K562 (cell line): ENCODE data around the gene DGCR6L. TPM values are rescaled to one million over a fixed set of nuclear protein-coding genes. Genes with fewer than 3 reads are reported as not detected.

ENCODE experiments used
- ATAC-seq: fragments of 200-7000 bp; cut with Tn5 transposase; 3 replicates; pipeline ENCODE4 v1.9.1; 2020; ENCODE audit warnings: moderate library complexity
- BruUV-seq: library from RNA; stranded (reverse); fragments of 400-500 nt; replicated peaks from 2 replicates; lab custom pipeline; 2021; lab: Mats Ljungman, UMichigan
- CTCF ChIA-PET: fragments of 300-600 bp; formaldehyde crosslinking; extraction: SDS; loops from one replicate; lab custom pipeline; 2021; ENCODE audit warnings: low intra/inter-chr PET ratio; lab: Yijun Ruan, JAX
- POLR2A ChIA-PET: fragments of 300-600, 350-650 bp; sonication (Branson Sonifier 250); formaldehyde crosslinking; extraction: SDS; loops from one replicate; lab custom pipeline; 2021; ENCODE audit warnings: antibody characterized with exemption, inconsistent platforms; lab: Yijun Ruan, JAX
- DNase-seq, 4 experiments: peaks; one replicate each; pipeline versions ENCODE4 v3.0.0 to v3.0.0-alpha.2; 2011 to 2018; ENCODE audit warnings: low spot score in 3 of 4, mixed read lengths in 3 of 4; ENCODE audit errors: extremely low read depth in 1 of 4
- FAIRE-seq: peaks from 2 replicates; lab custom pipeline; 2011; peaks lifted over from hg19 to GRCh38; lab: Jason Lieb, UNC
- H2AFZ ChIP-seq: 2 replicates; pipeline ENCODE4 v1.6.0; 2011; ENCODE audit warnings: low read depth, low read length, control low read depth, inconsistent platforms
- H3K27ac ChIP-seq: fragments of 200-600 bp; 3 replicates; pipeline ENCODE4 v1.8.0; 2011; ENCODE audit warnings: low read depth, mild to moderate bottlenecking, control low read depth, inconsistent platforms, low read length, moderate library complexity, mixed read lengths; ENCODE audit errors: extremely low read depth
- H3K27me3 ChIP-seq, 2 experiments: fragments of 300-600 bp in 1 of 2; 2 replicates in 1 of 2; 3 replicates in 1 of 2; pipeline versions ENCODE4 v1.6.0 to v1.8.0; 2011; ENCODE audit warnings: inconsistent platforms in 2 of 2, low read length in 2 of 2, mild to moderate bottlenecking in 1 of 2, mixed read lengths in 1 of 2, moderate library complexity in 1 of 2; ENCODE audit not compliant: control insufficient read depth in 2 of 2, insufficient read depth in 2 of 2
- H3K36me3 ChIP-seq: fragments of 300-600 bp; 3 replicates; pipeline ENCODE4 v1.8.0; 2011; ENCODE audit warnings: mild to moderate bottlenecking, low read length, inconsistent platforms; ENCODE audit not compliant: control insufficient read depth, insufficient read depth
- H3K4me1 ChIP-seq, 2 experiments: fragments of 200-600 bp in 1 of 2; replicated peaks in 1 of 2; 2 replicates in 1 of 2; 3 replicates in 1 of 2; pipeline versions ENCODE4 v1.5.1 to v1.8.0; 2011; ENCODE audit warnings: inconsistent platforms in 2 of 2, low read length in 2 of 2, mild to moderate bottlenecking in 1 of 2, mixed read lengths in 1 of 2, moderate library complexity in 1 of 2; ENCODE audit not compliant: control insufficient read depth in 2 of 2, insufficient read depth in 2 of 2
- H3K4me2 ChIP-seq: 2 replicates; pipeline ENCODE4 v1.6.1; 2011; ENCODE audit warnings: low read length, control low read depth, inconsistent platforms, mixed read lengths; ENCODE audit not compliant: insufficient read depth
- H3K4me3 ChIP-seq: fragments of 200-600 bp; sonication (generic), shearing (Covaris generic); 2 replicates; pipeline ENCODE4 v1.5.1; 2016; ENCODE audit warnings: control low read depth, inconsistent platforms
- H3K79me2 ChIP-seq: fragments of 200-600 bp; 3 replicates; pipeline ENCODE4 v1.8.0; 2011; ENCODE audit warnings: low read length, inconsistent platforms; ENCODE audit not compliant: control insufficient read depth, insufficient read depth
- H3K9ac ChIP-seq, 2 experiments: 2 replicates each; pipeline versions ENCODE4 v1.6.0 to v1.6.1; 2011; ENCODE audit warnings: low read depth in 2 of 2, low read length in 2 of 2, control low read depth in 1 of 2, inconsistent platforms in 1 of 2, mild to moderate bottlenecking in 1 of 2, mixed read lengths in 1 of 2; ENCODE audit not compliant: insufficient read depth in 1 of 2
- H3K9me1 ChIP-seq: one replicate; pipeline ENCODE4 v1.6.0; 2011; ENCODE audit warnings: inconsistent platforms, mild to moderate bottlenecking, low read length, moderate library complexity; ENCODE audit not compliant: control insufficient read depth, insufficient read depth
- H3K9me3 ChIP-seq: replicated peaks from 2 replicates; pipeline ENCODE4 v1.5.1; 2011; ENCODE audit warnings: low read depth, low read length, inconsistent platforms; ENCODE audit not compliant: control insufficient read depth, insufficient read depth
- H4K20me1 ChIP-seq: replicated peaks from 2 replicates; pipeline ENCODE4 v1.6.1; 2011; ENCODE audit warnings: low read length, inconsistent platforms, mixed read lengths; ENCODE audit not compliant: control insufficient read depth, insufficient read depth
- EZH2 ChIP-seq: IDR thresholded peaks from 2 replicates; pipeline ENCODE4 v1.6.1; 2012; ENCODE audit warnings: low read depth, mild to moderate bottlenecking, inconsistent platforms, low read length, borderline replicate concordance
- GATAD2A ChIP-seq: fragments of 450-650 bp; IDR thresholded peaks from 2 replicates; pipeline ENCODE4 v1.6.1; 2017
- MYC ChIP-seq, 2 experiments: fragments of 250-450 bp in 1 of 2; sonication (Bioruptor Pico) in 1 of 2; IDR thresholded peaks; 2 replicates each; pipeline versions ENCODE4 v1.5.1 to v1.6.1; 2012 to 2021; ENCODE audit warnings: low read depth in 2 of 2, borderline replicate concordance in 1 of 2, improper control_type of control experiment in 1 of 2, low read length in 1 of 2, mild to moderate bottlenecking in 1 of 2, moderate library complexity in 1 of 2
- NR1H2 ChIP-seq: sonication (generic); formaldehyde crosslinking; IDR thresholded peaks from 2 replicates; pipeline ENCODE4 v1.4.0; 2020; ENCODE audit warnings: mild to moderate bottlenecking, missing genetic modification reagents
- RBM14 ChIP-seq: fragments of 200-400 bp; formaldehyde crosslinking; IDR thresholded peaks from 2 replicates; pipeline ENCODE4 v1.6.1; 2018; ENCODE audit warnings: low read depth, mild to moderate bottlenecking, low read length, moderate library complexity, borderline replicate concordance; ENCODE audit not compliant: insufficient read depth
- SETDB1 ChIP-seq: IDR thresholded peaks from one replicate; pipeline ENCODE4 v1.6.1; 2012; ENCODE audit warnings: low read length, control low read depth, inconsistent platforms
- SRSF3 ChIP-seq: fragments of 200-400 bp; formaldehyde crosslinking; IDR thresholded peaks from 2 replicates; pipeline ENCODE4 v1.6.1; 2016; ENCODE audit warnings: mild to moderate bottlenecking, low read length, moderate library complexity; ENCODE audit not compliant: insufficient read depth
- ZC3H4 ChIP-seq: sonication (generic); formaldehyde crosslinking; IDR thresholded peaks from 2 replicates; pipeline ENCODE4 v1.9.0; 2021; ENCODE audit warnings: missing genetic modification reagents, borderline replicate concordance
- ZNF124 ChIP-seq: sonication (generic); formaldehyde crosslinking; IDR thresholded peaks from 2 replicates; pipeline ENCODE4 v1.8.1; 2022; ENCODE audit warnings: missing genetic modification reagents
- ZNF766 ChIP-seq: fragments of 200-800 bp; sonication (Bioruptor generic); conservative IDR thresholded peaks from 2 replicates; pipeline ENCODE4 v1.6.1; 2016; ENCODE audit warnings: missing genetic modification characterization, missing compliant biosample characterization
- WGBS: fragments of 100-300 bp; shearing (Covaris generic); methylation state at CpG from one replicate; pipeline ENCODE4 v1.1.6; 2016; ENCODE audit warnings: low coverage, mixed read lengths; ENCODE audit not compliant: insufficient coverage; ENCODE audit errors: missing lambda C conversion rate; 5-methylcytosine and 5-hydroxymethylcytosine counted together
- in situ Hi-C: fragments of 300-500 bp; cut with MboI; formaldehyde crosslinking; loops from 4 replicates; pipeline ENCODE4 v1.15.0; 2018; ENCODE audit warnings: inconsistent platforms, mixed read lengths
- intact Hi-C: fragments of 100-400 bp; cut with micrococcal nuclease; formaldehyde crosslinking; loops from 2 replicates; pipeline ENCODE4 v1.14.2; 2022
- polyA plus RNA-seq, 8 experiments: library from polyadenylated mRNA; depleted of rRNA in 4 of 8; stranded (reverse) in 5 of 8; unstranded in 3 of 8; fragments of >200 nt; fragmentation: Nextera tagmentation in 2 of 8; fragmentation: Illumina TruSeq in 1 of 8; extraction: Ambion mirVana in 2 of 8; extraction: Trizol in 1 of 8; gene quantifications; 2 replicates each; pipeline versions ENCODE4 v1.2.1 to v1.2.3, GENCODE V29; 2011 to 2014; ENCODE audit warnings: inconsistent platforms in 1 of 8, missing spikeins in 1 of 8
- total RNA-seq, 7 experiments: library from RNA; depleted of rRNA in 6 of 7; stranded (reverse); fragments of >200 nt in 6 of 7; fragmentation: Illumina TruSeq in 2 of 7; extraction: Trizol in 2 of 7; gene quantifications; 2 replicates each; pipeline versions ENCODE4 v1.2.1 to v1.2.3, GENCODE V29; 2011 to 2021; ENCODE audit warnings: low replicate concordance in 1 of 7
- TF ChIP-seq, protein P1 (sequence below), 3 experiments: IDR thresholded peaks in 2 of 3; conservative IDR thresholded peaks in 1 of 3; 2 replicates each; pipeline ENCODE4 v1.5.1; 2011 to 2012; ENCODE audit warnings: low read length in 3 of 3, mild to moderate bottlenecking in 3 of 3, control low read depth in 2 of 3, improper control_type of control experiment in 1 of 3, inconsistent platforms in 1 of 3, low read depth in 1 of 3, mixed read lengths in 1 of 3, moderate library complexity in 1 of 3; ENCODE audit not compliant: insufficient read depth in 2 of 3
- TF ChIP-seq, protein P2 (sequence below): conservative IDR thresholded peaks from 2 replicates; pipeline ENCODE4 v1.6.1; 2011; ENCODE audit warnings: low read depth, mild to moderate bottlenecking, low read length; ENCODE audit not compliant: control insufficient read depth
- TF ChIP-seq, protein P3 (sequence below): fragments of 250-450 bp; sonication (Bioruptor Pico); IDR thresholded peaks from 2 replicates; pipeline ENCODE4 v1.4.0; 2020
- TF ChIP-seq, protein P4 (sequence below): sonication (generic); formaldehyde crosslinking; IDR thresholded peaks from 2 replicates; pipeline ENCODE4 v1.8.0; 2022; ENCODE audit warnings: mild to moderate bottlenecking, low read depth, missing genetic modification reagents

The DGCR6L gene
- total and polyA plus RNA-seq, 9 of the 15 experiments (the other 6 are each of a cell fraction or from before 2014, with no cell fraction given): 3.6 to 151 (median 51.0) TPM

DNA sequence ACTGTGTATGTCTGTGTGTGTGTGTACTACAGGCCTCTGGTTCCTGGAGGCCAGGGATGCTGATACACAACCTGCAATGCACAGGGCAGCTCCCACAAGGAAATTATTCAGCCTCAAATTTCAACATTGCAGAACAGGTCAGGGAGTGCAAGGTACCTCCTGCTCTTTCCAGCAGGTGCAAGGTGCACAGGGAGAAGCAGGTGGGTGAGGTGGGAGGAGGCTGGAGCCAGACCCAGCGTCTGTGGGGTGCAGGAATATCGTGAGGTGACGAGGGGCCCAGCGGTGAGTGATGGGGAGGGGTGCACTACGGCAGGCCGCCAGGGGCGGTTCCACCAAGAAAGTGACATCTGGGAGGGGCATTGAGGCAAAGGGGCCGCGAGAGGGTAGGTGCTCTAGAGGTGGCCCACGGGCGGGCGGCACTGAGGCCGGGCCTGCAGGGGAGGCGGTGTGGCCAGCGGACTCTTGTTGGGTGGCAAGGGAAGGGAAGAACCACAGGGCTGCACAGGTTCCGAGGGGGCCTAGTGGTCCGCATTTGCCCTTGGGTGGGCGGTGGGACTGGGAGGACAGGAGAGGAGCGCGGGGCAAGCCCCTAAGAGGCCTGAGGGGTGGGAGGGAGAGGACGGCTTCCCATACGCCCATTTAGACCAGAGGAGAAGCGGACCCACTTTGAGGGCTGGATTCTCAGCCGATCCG lies 21.6 kb downstream of the DGCR6L start:
- Histone ChIP-seq H3K4me1 (peaks cover 8 to 28% of the 10 kb centered on the region in 2 experiments), H3K9me3 (no peaks in the 10 kb centered on the region), H3K9ac (peak overlapping the region; percentile 1 to 89; a peak in 3 of 4 replicates), H3K4me3 (peak overlapping the region; percentile 55), H3K36me3 (no peaks in the 10 kb centered on the region), H3K27ac (no peak overlapping the region), H3K27me3 (peaks cover 61 to 89% of the 10 kb centered on the region in 2 experiments), H3K9me1 (peaks cover 8% of the 10 kb centered on the region), H3K4me2 (peak overlapping the region; percentile 92), H2AFZ (peak overlapping the region; percentile 94), H4K20me1 (peaks cover 33% of the 10 kb centered on the region), H3K79me2 (no peaks in the 10 kb centered on the region)
- no TSS peak for BruUV-seq
- no peak for ATAC-seq
- peak in 2 of 4 experiments; percentile 29 to 48 for DNase-seq
- CTCF ChIA-PET: interaction anchor here (0.7 kb wide), 1 partner anchor 13 kb away, joined by 3 read pairs; no protein-coding TSS in a partner anchor
- in situ Hi-C loops (no loop called here), intact Hi-C loops (loop anchor here (5.0 to 10.0 kb wide), 2 partner anchors 159 to 323 kb away; no protein-coding TSS in a partner anchor)
- FAIRE-seq: no peak
- POLR2A ChIA-PET: interaction anchor here (1.0 kb wide), 1 partner anchor 11 kb away, joined by 3 read pairs; no protein-coding TSS in a partner anchor
- WGBS: 25% methylated on average over 25 of the region's 25 CpGs
- TF ChIP-seq EZH2 (peak; percentile 89; the same call in 1 of the 2 replicates), SETDB1 (no peak), MYC (IDR thresholded peaks at IDR 0.05; ENCODE audit: low read depth, low read length) (no peak), MYC (CRISPR knock-in tag; IDR thresholded peaks at IDR 0.05; ENCODE audit: borderline replicate concordance, low read depth) (peak; percentile 50; the same call in 1 of the 2 replicates), RBM14 (no peak), ZNF124 (CRISPR knock-in tag) (peak; percentile 82; the same call in 1 of the 2 replicates), NR1H2 (CRISPR knock-in tag) (peak; percentile 83; the same call in 1 of the 2 replicates), ZC3H4 (CRISPR knock-in tag) (peak; percentile 75; the same call in 1 of the 2 replicates), GATAD2A (0 out of 2 replicates have a peak, but pooled peaks have one; percentile 62), ZNF766 (CRISPR knock-in tag) (no peak), SRSF3 (peak; percentile 41; the same call in 1 of the 2 replicates)
- TF ChIP-seq, protein P1, sequence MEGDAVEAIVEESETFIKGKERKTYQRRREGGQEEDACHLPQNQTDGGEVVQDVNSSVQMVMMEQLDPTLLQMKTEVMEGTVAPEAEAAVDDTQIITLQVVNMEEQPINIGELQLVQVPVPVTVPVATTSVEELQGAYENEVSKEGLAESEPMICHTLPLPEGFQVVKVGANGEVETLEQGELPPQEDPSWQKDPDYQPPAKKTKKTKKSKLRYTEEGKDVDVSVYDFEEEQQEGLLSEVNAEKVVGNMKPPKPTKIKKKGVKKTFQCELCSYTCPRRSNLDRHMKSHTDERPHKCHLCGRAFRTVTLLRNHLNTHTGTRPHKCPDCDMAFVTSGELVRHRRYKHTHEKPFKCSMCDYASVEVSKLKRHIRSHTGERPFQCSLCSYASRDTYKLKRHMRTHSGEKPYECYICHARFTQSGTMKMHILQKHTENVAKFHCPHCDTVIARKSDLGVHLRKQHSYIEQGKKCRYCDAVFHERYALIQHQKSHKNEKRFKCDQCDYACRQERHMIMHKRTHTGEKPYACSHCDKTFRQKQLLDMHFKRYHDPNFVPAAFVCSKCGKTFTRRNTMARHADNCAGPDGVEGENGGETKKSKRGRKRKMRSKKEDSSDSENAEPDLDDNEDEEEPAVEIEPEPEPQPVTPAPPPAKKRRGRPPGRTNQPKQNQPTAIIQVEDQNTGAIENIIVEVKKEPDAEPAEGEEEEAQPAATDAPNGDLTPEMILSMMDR (IDR thresholded peaks at IDR 0.05 in 2 of 3, conservative IDR thresholded peaks at IDR 0.05 in 1 of 3; ENCODE audit: insufficient read depth in 2 of 3, low read depth in 1 of 3, low read length in 3 of 3): 0 out of 6 replicates have a peak, but pooled peaks of 1 of the 3 experiments have one; percentile 1
- TF ChIP-seq, protein P2, sequence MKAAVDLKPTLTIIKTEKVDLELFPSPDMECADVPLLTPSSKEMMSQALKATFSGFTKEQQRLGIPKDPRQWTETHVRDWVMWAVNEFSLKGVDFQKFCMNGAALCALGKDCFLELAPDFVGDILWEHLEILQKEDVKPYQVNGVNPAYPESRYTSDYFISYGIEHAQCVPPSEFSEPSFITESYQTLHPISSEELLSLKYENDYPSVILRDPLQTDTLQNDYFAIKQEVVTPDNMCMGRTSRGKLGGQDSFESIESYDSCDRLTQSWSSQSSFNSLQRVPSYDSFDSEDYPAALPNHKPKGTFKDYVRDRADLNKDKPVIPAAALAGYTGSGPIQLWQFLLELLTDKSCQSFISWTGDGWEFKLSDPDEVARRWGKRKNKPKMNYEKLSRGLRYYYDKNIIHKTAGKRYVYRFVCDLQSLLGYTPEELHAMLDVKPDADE: 0 out of 2 replicates have a peak, but pooled peaks have one; percentile 0
- TF ChIP-seq, protein P3, sequence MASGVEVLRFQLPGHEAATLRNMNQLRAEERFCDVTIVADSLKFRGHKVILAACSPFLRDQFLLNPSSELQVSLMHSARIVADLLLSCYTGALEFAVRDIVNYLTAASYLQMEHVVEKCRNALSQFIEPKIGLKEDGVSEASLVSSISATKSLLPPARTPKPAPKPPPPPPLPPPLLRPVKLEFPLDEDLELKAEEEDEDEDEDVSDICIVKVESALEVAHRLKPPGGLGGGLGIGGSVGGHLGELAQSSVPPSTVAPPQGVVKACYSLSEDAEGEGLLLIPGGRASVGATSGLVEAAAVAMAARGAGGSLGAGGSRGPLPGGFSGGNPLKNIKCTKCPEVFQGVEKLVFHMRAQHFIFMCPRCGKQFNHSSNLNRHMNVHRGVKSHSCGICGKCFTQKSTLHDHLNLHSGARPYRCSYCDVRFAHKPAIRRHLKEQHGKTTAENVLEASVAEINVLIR (CRISPR knock-in tag): no peak
- TF ChIP-seq, protein P4, sequence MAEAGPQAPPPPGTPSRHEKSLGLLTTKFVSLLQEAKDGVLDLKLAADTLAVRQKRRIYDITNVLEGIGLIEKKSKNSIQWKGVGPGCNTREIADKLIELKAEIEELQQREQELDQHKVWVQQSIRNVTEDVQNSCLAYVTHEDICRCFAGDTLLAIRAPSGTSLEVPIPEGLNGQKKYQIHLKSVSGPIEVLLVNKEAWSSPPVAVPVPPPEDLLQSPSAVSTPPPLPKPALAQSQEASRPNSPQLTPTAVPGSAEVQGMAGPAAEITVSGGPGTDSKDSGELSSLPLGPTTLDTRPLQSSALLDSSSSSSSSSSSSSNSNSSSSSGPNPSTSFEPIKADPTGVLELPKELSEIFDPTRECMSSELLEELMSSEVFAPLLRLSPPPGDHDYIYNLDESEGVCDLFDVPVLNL: peak; percentile 33; the same call in 1 of the 2 replicates
